CD1c-positive myeloid dendritic cell (primary cell): ENCODE results near the gene FLNC.

Source experiments
- DNase-seq: peaks from one replicate; pipeline ENCODE4 v3.0.0-alpha.2; 2016; ENCODE audit errors: extremely low spot score

FLNC gene

GRCh38 chr7:128832880-128833147 lies 2.6 kb downstream of the FLNC start:
- no peak for DNase-seq

DNA sequence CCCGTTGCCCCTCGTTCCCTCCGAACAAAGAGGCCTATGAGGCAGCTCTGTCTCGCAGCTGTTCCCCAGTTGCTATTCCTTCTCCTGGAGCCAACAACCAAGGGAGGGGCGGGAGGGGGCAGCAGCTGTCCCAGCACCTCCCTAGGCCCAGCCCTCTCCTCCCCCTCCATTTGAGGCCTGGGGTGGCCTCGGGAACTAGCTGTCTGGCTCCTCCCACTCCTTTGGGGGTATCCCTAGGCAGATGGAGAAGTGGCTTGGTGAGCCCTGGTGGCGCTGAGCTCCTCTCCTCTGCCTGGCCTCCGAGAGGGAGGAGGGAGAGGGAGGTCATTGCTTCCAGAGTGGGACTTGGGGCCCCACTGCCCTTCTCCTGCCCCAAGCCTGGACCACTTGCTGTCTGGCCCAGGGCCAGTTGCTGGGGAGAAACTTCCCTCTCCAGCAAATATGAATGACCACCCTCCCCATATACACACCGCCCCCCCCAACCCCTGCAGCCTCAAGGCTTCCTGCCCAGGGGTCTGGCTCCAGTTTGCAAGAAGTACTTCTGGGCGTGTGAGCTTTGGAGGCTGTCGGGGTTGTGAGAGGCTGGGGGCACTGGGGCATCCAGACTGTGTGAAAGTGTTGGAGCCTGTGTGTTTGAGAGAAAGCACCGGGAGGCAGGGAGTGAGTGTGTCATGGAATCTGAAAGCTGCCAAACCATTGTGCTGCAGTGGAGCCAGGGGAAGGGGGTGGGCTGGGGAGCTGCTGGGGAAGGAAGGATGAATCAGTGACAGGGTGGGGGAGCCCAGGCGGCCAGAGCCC lies 3.1 kb downstream of the FLNC start:
- peak; percentile 44 for DNase-seq

DNA sequence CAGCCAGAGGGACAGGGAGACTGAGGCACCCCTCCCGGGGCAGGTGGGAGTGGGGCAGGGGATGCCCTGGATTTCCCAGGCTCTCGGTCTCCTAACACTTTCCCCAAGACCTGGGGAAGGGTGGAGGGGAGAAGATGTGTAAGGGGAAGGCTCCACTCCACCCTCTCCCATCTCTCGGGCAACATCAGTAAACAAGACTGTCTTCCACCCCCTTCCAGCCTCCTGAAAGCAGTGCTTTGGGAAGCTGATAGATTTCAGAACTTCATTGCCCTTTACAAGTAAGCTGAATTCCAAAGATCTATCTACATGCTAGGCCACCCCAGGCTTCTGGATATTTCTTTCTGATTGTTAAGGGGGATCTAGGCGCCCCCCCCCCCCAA lies 3.7 kb downstream of the FLNC start:
- no peak for DNase-seq

DNA sequence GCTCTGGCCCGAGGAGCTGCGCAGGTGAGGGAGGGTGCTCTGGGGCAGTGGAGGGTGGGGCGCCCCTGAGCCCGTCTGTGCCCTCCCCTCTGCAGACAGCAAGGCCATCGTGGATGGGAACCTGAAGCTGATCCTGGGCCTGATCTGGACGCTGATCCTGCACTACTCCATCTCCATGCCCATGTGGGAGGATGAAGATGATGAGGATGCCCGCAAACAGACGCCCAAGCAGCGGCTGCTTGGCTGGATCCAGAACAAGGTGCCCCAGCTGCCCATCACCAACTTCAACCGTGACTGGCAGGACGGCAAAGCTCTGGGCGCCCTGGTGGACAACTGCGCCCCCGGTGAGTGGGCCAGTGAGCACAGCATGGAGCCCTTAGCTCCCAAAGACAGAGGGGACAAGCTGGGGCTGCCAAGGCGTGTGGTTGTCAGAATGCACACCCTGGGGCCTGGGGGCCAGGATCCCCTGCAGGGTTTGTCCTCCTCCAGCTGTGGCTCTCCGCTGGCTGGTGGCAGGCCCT lies 5.1 kb downstream of the FLNC start:
- DNase-seq = no peak

GRCh38 chr7:128835790-128836641 lies 5.8 kb downstream of the FLNC start:
- no peak for DNase-seq

- DNase-seq = no peak
These were observed 6.6 kb downstream of the FLNC start for GRCh38 chr7:128836729-128837348.

DNA sequence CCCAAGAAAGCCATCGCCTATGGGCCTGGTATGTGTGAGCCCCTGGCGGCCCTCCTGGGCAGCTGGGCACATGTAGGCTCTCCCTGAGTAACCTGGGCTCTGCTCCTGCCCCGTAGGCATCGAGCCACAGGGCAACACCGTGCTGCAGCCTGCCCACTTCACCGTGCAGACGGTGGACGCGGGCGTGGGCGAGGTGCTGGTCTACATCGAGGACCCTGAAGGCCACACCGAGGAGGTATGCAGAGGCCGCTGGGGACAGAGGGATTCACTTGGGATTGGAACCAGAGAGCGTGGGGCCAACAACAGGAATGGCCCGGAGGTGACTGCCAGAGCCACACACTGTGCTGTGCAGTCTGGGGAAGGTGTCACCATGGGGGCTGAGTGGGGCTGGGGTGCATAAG lies 7.3 kb downstream of the FLNC start:
- DNase-seq = no peak

GRCh38 chr7:128838109-128838779 lies 8.0 kb downstream of the FLNC start:
- DNase-seq = no peak

DNA sequence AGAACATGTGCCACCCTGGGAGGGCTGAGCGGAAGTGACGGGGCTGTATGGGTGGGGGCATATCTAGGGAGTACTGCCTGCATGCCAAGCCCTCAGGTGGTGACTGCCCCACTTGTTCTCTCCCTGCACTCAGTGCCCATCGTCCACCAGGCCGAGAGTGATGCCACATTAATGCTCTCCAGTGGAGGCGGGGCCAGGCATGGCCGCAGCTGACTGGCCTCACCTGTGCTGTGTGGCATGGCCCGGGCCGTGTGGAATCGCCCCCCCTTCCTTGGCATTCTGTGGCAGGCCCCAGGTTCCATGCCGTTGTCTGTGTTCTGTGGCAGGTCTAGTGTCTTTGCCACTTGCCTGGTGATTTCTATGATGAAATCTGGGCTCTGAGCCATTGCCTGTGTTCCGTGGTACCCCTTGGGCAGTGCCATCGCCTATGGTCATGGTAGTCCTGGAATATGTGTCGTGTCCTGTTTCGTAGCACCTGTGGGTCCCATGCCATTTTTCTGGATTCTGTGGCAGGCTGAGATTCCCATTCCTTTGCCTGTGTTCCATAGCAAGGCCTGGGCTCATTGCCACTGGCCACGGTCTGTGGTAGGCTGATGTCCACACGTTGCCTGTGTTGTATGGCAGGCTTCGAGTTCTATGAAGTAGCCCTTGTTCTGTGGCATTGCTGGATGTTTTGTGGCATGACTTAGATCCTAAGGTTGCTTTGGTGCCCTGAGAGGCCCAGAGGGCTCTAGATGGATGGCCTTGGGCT lies 8.9 kb downstream of the FLNC start:
- no peak for DNase-seq

DNA sequence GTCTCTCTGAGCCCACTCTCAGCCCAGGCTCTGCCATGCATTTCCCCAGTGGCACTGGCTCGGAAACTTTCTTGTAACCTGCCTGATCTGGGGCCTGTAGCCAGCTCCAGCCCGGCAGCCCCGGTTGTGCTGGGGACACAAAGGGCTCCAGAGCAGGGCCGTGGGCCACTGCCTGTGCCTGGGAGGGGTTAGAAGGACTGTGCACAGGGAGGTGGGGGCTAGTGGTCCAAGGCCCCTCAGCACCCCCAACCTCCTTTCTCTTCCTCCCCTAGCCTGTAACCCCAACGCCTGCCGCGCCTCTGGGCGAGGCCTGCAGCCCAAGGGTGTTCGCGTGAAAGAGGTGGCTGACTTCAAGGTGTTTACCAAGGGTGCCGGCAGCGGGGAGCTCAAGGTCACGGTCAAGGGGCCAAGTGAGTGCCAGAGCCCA lies 9.6 kb downstream of the FLNC start:
- no peak for DNase-seq

DNA sequence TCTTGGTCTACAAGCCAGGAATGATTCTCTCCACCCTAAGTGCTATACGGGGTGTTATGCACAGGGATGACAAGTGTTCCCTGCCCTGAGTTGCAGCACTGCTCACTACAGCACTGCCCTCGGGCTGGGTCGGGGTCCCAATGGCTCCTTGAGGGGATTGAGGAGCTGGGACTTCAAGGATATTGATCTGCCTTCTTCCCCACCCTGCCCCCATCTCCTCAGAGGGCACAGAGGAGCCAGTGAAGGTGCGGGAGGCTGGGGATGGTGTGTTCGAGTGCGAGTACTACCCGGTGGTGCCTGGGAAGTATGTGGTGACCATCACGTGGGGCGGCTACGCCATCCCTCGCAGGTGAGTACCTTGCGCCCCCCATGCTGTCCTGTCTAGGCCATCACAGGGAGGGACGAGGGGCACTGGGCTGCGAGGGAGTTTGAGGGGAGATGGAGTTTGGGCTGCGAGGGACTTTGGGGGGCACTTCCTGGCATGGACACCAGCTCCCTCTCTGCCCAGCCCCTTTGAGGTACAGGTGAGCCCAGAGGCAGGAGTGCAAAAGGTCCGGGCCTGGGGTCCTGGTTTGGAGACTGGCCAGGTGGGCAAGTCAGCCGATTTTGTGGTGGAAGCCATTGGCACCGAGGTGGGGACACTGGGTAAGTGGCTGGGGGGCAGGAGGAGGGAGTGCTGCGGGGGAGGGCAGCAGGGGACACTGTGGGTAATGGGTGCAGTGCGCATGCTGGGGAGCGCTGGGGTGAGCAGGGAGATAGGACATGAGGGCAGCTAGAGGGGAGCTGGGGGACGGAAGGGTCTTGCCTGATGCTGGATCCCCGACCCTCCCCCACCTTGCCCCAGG lies 10.3 kb downstream of the FLNC start:
- no peak for DNase-seq

DNA sequence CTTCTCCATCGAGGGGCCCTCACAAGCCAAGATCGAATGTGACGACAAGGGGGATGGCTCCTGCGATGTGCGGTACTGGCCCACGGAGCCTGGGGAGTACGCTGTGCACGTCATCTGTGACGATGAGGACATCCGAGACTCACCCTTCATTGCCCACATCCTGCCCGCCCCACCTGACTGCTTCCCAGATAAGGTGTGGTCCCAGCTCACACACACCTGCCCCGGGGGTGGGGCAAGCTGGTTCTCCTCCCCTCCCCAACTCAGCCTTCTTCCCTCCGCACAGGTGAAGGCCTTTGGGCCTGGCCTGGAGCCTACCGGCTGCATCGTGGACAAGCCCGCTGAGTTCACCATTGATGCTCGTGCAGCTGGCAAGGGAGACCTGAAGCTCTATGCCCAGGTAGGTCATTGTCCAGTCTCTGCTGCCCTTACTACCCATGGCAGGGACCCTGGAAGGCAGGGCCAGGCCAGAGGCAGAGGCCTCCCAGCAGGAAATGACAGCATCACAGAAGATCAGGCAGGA lies 11.0 kb downstream of the FLNC start:
- DNase-seq = no peak

- DNase-seq = peak; percentile 71
These were observed 11.9 kb downstream of the FLNC start for GRCh38 chr7:128841921-128842673.

GRCh38 chr7:128842674-128843641 lies 12.8 kb downstream of the FLNC start:
- no peak for DNase-seq

DNA sequence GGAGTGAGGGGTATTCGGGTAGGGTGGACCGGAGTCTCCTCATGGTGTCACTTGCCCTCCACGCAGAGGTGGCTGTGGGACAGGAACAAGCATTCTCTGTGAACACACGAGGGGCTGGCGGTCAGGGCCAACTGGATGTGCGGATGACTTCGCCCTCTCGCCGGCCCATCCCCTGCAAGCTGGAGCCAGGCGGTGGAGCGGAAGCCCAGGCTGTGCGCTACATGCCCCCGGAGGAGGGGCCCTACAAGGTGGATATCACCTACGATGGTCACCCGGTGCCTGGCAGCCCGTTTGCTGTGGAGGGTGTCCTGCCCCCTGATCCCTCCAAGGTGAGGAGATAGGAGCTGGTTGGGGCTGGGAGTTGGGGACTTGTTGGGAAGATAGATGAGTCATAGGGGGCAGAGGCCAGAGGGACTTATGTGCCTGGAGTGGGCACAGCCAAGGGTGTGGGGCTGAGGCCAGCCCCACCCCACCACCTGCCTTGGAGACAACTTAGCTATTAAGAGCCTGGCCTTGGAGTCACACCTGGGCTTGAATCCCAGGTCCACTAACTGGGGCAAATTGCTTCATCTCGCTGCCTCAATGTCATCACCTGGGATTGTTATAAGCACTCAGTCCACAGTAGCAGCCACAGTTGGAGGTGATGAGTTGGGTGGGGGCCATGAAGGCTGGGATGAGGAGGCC lies 13.9 kb downstream of the FLNC start:
- no peak for DNase-seq

- no peak for DNase-seq
These were observed 14.6 kb downstream of the FLNC start for GRCh38 chr7:128844777-128845311.

DNA sequence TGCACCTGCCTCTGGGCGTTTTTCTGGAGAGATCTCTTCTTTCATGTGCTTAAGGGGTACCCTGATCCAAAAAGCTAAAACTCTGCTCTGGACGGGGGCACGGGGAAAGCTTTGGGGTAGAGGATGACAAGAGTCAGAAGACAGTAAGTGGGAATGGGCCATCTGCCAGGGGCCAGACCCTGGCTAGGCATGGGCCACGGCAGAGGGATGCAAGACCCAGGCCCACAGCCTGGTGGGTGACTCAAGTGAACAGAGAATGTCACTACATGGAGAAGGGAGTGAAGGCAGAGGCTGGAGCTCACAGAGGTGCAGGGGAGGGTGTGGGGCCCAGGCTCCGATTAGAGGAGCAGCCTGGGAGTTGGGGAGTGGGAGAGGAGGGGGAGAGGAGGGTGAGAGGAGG lies 15.3 kb downstream of the FLNC start:
- DNase-seq = no peak
